ENCODE data around the gene MLPH.

DNA sequence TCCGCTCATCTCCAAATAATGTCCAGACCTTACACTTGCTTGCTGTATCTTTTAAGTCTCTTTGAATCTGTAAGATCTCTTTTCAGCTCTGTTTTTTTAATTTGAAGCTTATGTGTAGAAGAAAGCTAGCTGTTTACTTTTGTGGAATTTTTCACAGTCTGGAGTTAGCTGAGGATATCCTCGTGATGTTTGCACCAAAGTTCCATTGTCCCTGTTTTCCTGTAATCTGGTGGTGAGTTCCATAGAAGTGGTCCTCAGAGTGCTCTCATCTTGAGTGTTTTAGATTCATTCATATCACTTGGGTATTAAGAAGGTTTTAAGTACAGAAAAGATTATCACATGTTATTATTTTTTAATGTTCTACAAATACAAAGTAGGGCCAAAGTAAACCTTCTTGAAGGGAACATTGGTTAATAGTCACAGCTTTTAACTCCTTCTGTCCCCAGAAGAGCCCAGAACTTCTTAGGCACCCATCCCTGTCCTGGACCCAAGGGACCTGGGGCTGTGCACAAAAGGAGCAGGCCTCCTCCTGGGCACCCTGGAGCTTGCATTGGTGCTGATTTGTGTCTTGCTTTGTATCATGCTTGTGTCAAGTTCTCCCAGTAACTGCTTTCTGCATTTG is 15.0 kb downstream of the MLPH start:
- TF ChIP-seq FOXM1 (CRISPR knock-in tag; IDR thresholded peaks at IDR 0.05) (no peak), RNF2 (conservative IDR thresholded peaks at IDR 0.05; ENCODE audit: low read depth) (no peak), ZNF446 (CRISPR knock-in tag; IDR thresholded peaks at IDR 0.05) (no peak), KLF16 (CRISPR knock-in tag; IDR thresholded peaks at IDR 0.05) (no peak), KLF9 (CRISPR knock-in tag; IDR thresholded peaks at IDR 0.05; ENCODE audit: low read depth) (no peak), ZNF558 (CRISPR knock-in tag; IDR thresholded peaks at IDR 0.05; ENCODE audit: borderline replicate concordance) (no peak), EZH2 (conservative IDR thresholded peaks at IDR 0.05; ENCODE audit: low read depth, low read length) (no peak), POLR2A (IDR thresholded peaks at IDR 0.05; ENCODE audit: insufficient read depth in 1 of 2, low read depth in 2 of 2, low read length in 2 of 2) (no peak), ZNF484 (CRISPR knock-in tag; IDR thresholded peaks at IDR 0.05; ENCODE audit: borderline replicate concordance, low read depth) (no peak)
- TF ChIP-seq, protein P1, sequence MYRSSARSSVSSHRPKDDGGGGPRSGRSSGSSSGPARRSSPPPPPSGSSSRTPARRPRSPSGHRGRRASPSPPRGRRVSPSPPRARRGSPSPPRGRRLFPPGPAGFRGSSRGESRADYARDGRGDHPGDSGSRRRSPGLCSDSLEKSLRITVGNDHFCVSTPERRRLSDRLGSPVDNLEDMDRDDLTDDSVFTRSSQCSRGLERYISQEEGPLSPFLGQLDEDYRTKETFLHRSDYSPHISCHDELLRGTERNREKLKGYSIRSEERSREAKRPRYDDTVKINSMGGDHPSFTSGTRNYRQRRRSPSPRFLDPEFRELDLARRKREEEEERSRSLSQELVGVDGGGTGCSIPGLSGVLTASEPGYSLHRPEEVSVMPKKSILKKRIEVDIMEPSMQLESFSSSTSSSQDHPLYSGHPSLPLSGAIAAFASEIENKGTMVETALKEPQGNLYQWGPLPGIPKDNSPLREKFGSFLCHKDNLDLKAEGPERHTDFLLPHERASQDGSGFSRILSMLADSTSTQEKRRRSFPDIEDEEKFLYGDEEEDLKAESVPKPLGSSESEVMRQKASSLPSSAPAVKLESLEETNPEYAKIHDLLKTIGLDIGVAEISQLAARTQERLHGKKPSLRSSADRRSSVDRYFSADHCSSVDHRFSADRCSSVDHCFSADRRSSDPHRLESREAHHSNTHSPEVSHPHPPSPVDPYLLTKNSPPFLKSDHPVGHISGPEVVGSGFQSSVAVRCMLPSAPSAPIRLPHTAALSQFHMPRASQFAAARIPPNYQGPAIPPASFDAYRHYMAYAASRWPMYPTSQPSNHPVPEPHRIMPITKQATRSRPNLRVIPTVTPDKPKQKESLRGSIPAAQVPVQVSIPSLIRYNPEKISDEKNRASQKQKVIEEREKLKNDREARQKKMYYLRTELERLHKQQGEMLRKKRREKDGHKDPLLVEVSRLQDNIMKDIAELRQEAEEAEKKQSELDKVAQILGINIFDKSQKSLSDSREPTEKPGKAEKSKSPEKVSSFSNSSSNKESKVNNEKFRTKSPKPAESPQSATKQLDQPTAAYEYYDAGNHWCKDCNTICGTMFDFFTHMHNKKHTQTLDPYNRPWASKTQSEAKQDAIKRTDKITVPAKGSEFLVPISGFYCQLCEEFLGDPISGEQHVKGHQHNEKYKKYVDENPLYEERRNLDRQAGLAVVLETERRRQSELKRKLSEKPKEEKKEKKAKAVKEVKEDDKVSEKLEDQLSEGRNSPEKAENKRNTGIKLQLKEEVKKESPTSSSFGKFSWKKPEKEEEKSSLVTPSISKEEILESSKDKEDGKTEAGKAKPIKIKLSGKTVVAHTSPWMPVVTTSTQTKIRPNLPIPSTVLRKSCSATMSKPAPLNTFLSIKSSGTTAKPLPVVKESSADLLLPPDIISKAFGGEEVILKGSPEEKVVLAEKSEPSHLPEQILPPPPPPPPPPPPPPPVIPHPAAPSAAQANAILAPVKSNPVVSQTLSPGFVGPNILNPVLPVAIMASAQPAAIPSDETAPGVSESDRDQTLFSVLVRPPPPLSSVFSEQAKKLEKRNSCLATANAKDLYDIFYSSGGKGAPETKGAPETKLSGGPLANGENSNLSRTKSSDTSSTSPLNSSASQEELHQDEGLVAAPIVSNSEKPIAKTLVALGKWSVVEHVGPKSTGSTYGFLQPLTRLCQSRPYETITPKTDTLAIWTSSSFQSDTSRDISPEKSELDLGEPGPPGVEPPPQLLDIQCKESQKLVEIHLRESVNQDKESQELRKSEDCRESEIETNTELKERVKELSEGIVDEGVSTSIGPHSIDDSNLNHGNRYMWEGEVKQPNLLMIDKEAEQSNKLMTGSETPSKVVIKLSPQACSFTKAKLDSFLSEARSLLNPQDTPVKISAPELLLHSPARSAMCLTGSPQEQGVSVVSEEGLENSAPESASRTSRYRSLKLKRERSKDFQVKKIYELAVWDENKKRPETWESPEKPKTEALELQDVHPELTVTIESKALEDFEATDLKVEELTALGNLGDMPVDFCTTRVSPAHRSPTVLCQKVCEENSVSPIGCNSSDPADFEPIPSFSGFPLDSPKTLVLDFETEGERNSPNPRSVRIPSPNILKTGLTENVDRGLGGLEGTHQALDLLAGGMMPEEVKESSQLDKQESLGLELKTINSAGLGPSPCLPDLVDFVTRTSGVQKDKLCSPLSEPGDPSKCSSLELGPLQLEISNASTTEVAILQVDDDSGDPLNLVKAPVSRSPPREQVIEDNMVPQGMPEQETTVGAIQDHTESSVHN (CRISPR knock-in tag; IDR thresholded peaks at IDR 0.05), result no peak
- TF ChIP-seq, protein P2, sequence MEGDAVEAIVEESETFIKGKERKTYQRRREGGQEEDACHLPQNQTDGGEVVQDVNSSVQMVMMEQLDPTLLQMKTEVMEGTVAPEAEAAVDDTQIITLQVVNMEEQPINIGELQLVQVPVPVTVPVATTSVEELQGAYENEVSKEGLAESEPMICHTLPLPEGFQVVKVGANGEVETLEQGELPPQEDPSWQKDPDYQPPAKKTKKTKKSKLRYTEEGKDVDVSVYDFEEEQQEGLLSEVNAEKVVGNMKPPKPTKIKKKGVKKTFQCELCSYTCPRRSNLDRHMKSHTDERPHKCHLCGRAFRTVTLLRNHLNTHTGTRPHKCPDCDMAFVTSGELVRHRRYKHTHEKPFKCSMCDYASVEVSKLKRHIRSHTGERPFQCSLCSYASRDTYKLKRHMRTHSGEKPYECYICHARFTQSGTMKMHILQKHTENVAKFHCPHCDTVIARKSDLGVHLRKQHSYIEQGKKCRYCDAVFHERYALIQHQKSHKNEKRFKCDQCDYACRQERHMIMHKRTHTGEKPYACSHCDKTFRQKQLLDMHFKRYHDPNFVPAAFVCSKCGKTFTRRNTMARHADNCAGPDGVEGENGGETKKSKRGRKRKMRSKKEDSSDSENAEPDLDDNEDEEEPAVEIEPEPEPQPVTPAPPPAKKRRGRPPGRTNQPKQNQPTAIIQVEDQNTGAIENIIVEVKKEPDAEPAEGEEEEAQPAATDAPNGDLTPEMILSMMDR (CRISPR knock-in tag; IDR thresholded peaks at IDR 0.05), result no peak
- TF ChIP-seq, protein P3, sequence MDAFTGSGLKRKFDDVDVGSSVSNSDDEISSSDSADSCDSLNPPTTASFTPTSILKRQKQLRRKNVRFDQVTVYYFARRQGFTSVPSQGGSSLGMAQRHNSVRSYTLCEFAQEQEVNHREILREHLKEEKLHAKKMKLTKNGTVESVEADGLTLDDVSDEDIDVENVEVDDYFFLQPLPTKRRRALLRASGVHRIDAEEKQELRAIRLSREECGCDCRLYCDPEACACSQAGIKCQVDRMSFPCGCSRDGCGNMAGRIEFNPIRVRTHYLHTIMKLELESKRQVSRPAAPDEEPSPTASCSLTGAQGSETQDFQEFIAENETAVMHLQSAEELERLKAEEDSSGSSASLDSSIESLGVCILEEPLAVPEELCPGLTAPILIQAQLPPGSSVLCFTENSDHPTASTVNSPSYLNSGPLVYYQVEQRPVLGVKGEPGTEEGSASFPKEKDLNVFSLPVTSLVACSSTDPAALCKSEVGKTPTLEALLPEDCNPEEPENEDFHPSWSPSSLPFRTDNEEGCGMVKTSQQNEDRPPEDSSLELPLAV (CRISPR knock-in tag; conservative IDR thresholded peaks at IDR 0.05; ENCODE audit: low read depth), result no peak
